IMR-90 (cell line): ENCODE data around the gene IFI27L2. TPM values are rescaled to one million over a fixed set of nuclear protein-coding genes. Genes with fewer than 3 reads are reported as not detected.

Experiments used
- ATAC-seq: fragments of 200-7000 bp; cut with Tn5 transposase; 2 replicates; pipeline ENCODE4 v1.9.1; 2020; ENCODE audit warnings: low read depth, mild to moderate bottlenecking, moderate library complexity
- BruUV-seq: library from RNA; stranded (reverse); fragments of 400-500 nt; replicated peaks from 2 replicates; lab custom pipeline; 2021; lab: Mats Ljungman, UMichigan
- CTCF ChIA-PET: fragments of 300-600 bp; formaldehyde crosslinking; extraction: SDS; loops from one replicate; lab custom pipeline; 2021; ENCODE audit warnings: antibody characterized with exemption; lab: Yijun Ruan, JAX
- POLR2A ChIA-PET: fragments of 300-600 bp; sonication (Branson Sonifier 250); formaldehyde crosslinking; loops from one replicate; lab custom pipeline; 2022; ENCODE audit warnings: antibody characterized with exemption; ENCODE audit not compliant: unreplicated experiment; lab: Charles Lee
- DNase-seq: peaks from one replicate; pipeline ENCODE4 v3.0.0; 2013
- H2AFZ ChIP-seq: replicated peaks from 2 replicates; pipeline ENCODE3; 2013; ENCODE audit warnings: low read length, mild to moderate bottlenecking; ENCODE audit not compliant: poor library complexity
- H2AK5ac ChIP-seq: 2 replicates; pipeline ENCODE4 v1.6.1; 2013; ENCODE audit warnings: low read depth, low read length, inconsistent platforms
- H2AK9ac ChIP-seq: replicated peaks from 2 replicates; pipeline ENCODE3; 2013; ENCODE audit warnings: mild to moderate bottlenecking, low read depth, low read length, moderate library complexity; ENCODE audit not compliant: poor library complexity
- H2BK120ac ChIP-seq: 2 replicates; pipeline ENCODE4 v1.6.1; 2013; ENCODE audit warnings: low read depth, low read length, inconsistent platforms
- H2BK15ac ChIP-seq: 3 replicates; pipeline ENCODE4 v1.6.1; 2013; ENCODE audit warnings: low read depth, low read length, inconsistent platforms
- H2BK20ac ChIP-seq: 2 replicates; pipeline ENCODE4 v1.6.1; 2013; ENCODE audit warnings: low read depth, mild to moderate bottlenecking, inconsistent platforms, low read length, moderate library complexity
- H2BK5ac ChIP-seq: 2 replicates; pipeline ENCODE4 v1.6.1; 2013; ENCODE audit warnings: mild to moderate bottlenecking, low read depth, low read length, inconsistent platforms; ENCODE audit not compliant: poor library complexity, severe bottlenecking
- H3K14ac ChIP-seq: replicated peaks from 2 replicates; pipeline ENCODE4 v1.6.1; 2013; ENCODE audit warnings: low read depth, low read length, inconsistent platforms
- H3K18ac ChIP-seq: 2 replicates; pipeline ENCODE4 v1.6.1; 2013; ENCODE audit warnings: low read depth, low read length, control low read depth
- H3K23ac ChIP-seq: 2 replicates; pipeline ENCODE4 v1.6.1; 2013; ENCODE audit warnings: low read depth, low read length, inconsistent platforms
- H3K27ac ChIP-seq: 2 replicates; pipeline ENCODE4 v1.5.1; 2013; ENCODE audit warnings: mild to moderate bottlenecking, control low read depth, low read length; ENCODE audit not compliant: insufficient read depth
- H3K27me3 ChIP-seq: 2 replicates; pipeline ENCODE4 v1.6.1; 2013; ENCODE audit warnings: low read length; ENCODE audit not compliant: control insufficient read depth, insufficient read depth
- H3K36me3 ChIP-seq: 2 replicates; pipeline ENCODE4 v1.6.1; 2013; ENCODE audit warnings: low read length, mixed read lengths; ENCODE audit not compliant: control insufficient read depth, insufficient read depth
- H3K4ac ChIP-seq: 2 replicates; pipeline ENCODE4 v1.6.1; 2013; ENCODE audit warnings: low read depth, low read length, inconsistent platforms
- H3K4me1 ChIP-seq: 2 replicates; pipeline ENCODE4 v1.6.1; 2013; ENCODE audit warnings: low read length, mixed read lengths; ENCODE audit not compliant: control insufficient read depth, insufficient read depth
- H3K4me2 ChIP-seq: 2 replicates; pipeline ENCODE4 v1.6.1; 2013; ENCODE audit warnings: low read depth, mild to moderate bottlenecking, control low read depth, low read length, moderate library complexity
- H3K4me3 ChIP-seq: 2 replicates; pipeline ENCODE4 v1.5.1; 2013; ENCODE audit warnings: low read depth, mild to moderate bottlenecking, control low read depth, low read length, moderate library complexity; ENCODE audit not compliant: insufficient read depth
- H3K56ac ChIP-seq: 2 replicates; pipeline ENCODE4 v1.6.1; 2013; ENCODE audit warnings: low read length, inconsistent platforms; ENCODE audit not compliant: insufficient read depth; ENCODE audit errors: extremely low read depth
- H3K79me1 ChIP-seq, 2 experiments: 2 replicates each; pipeline ENCODE4 v1.6.1; 2013; ENCODE audit warnings: low read length in 2 of 2, inconsistent platforms in 1 of 2, low read depth in 1 of 2
- H3K9ac ChIP-seq: 2 replicates; pipeline ENCODE4 v1.6.1; 2013; ENCODE audit warnings: low read depth, low read length, control low read depth
- H3K9me1 ChIP-seq: 2 replicates; pipeline ENCODE4 v1.6.1; 2013; ENCODE audit warnings: low read length, inconsistent platforms; ENCODE audit not compliant: insufficient read depth
- H3K9me3 ChIP-seq: 2 replicates; pipeline ENCODE4 v1.6.1; 2013; ENCODE audit warnings: low read length; ENCODE audit not compliant: control insufficient read depth, insufficient read depth
- H4K20me1 ChIP-seq: 2 replicates; pipeline ENCODE4 v1.6.1; 2013; ENCODE audit warnings: low read length, inconsistent platforms; ENCODE audit not compliant: insufficient read depth
- H4K5ac ChIP-seq: 2 replicates; pipeline ENCODE4 v1.6.1; 2013; ENCODE audit warnings: mild to moderate bottlenecking, low read depth, low read length, control low read depth
- H4K8ac ChIP-seq, 2 experiments: 2 replicates each; pipeline ENCODE4 v1.6.1; 2013; ENCODE audit warnings: low read depth in 2 of 2, low read length in 2 of 2, control low read depth in 1 of 2, inconsistent platforms in 1 of 2
- H4K91ac ChIP-seq: 2 replicates; pipeline ENCODE4 v1.6.1; 2013; ENCODE audit warnings: low read depth, low read length, inconsistent platforms; ENCODE audit not compliant: insufficient read depth
- FOS ChIP-seq: fragments of 150-350 bp; IDR thresholded peaks from 2 replicates; pipeline ENCODE4 v1.6.1; 2016; ENCODE audit warnings: low read depth, low read length
- MAFK ChIP-seq: IDR thresholded peaks from 2 replicates; pipeline ENCODE4 v1.6.1; 2012; ENCODE audit warnings: low read depth, low read length, improper control_type of control experiment
- NFE2L2 ChIP-seq: fragments of 150-350 bp; IDR thresholded peaks from 2 replicates; pipeline ENCODE4 v1.6.1; 2016; ENCODE audit warnings: low read depth, mild to moderate bottlenecking, low read length
- RFX5 ChIP-seq: IDR thresholded peaks from 2 replicates; pipeline ENCODE4 v1.8.0; 2012; ENCODE audit warnings: low read depth, mild to moderate bottlenecking, low read length, moderate library complexity
- USF2 ChIP-seq: fragments of 150-350 bp; IDR thresholded peaks from 2 replicates; pipeline ENCODE4 v1.6.1; 2017; ENCODE audit warnings: mild to moderate bottlenecking, antibody characterized with exemption, low read length, low read depth
- WGBS, 2 experiments: methylation state at CpG; one replicate each; pipeline versions ENCODE4 v1.1.5 to v1.1.7; 2013; ENCODE audit warnings: missing lambda C conversion rate in 2 of 2; ENCODE audit not compliant: insufficient read length in 1 of 2; ENCODE audit errors: extremely low coverage in 2 of 2; 5-methylcytosine and 5-hydroxymethylcytosine counted together
- dilution Hi-C: fragments of 300-500 bp; cut with HindIII; formaldehyde crosslinking; loops from one replicate; pipeline ENCODE4 v1.14.3; 2018; ENCODE audit warnings: low sequenced_read_pairs; ENCODE audit not compliant: unreplicated experiment
- in situ Hi-C: fragments of 300-500 bp; cut with MboI; formaldehyde crosslinking; loops from 3 replicates; pipeline ENCODE4 v1.14.3; 2019; ENCODE audit warnings: low sequenced_read_pairs, inconsistent platforms, mixed read lengths
- intact Hi-C: fragments of 100-400 bp; cut with micrococcal nuclease; formaldehyde crosslinking; loops from 2 replicates; pipeline ENCODE4 v1.10.0; 2022
- polyA plus RNA-seq, 3 experiments: library from polyadenylated mRNA; depleted of rRNA; stranded (reverse); fragments of >200 nt; gene quantifications; 2 replicates each; pipeline ENCODE4 v1.2.3, GENCODE V29; 2012; ENCODE audit warnings: low replicate concordance in 1 of 3
- total RNA-seq: library from RNA; depleted of rRNA; stranded (reverse); fragments of >200 nt; gene quantifications from 2 replicates; pipeline ENCODE4 v1.2.3, GENCODE V29; 2012

Gene IFI27L2
- total and polyA plus RNA-seq, 2 of the 4 experiments (the other 2 are of a cell fraction): 43.0 to 187 TPM

GRCh38 chr14:94126800-94127199 lies 2.6 kb downstream of the IFI27L2 start (continued):
- TF ChIP-seq USF2: no peak

- peaks cover 0 to 14% of the 10 kb centered on the region in 2 experiments; a peak in 1 of 4 replicates for H3K79me1 ChIP-seq
- no peak overlapping the region for H2AFZ ChIP-seq
- no peak overlapping the region for H2AK5ac ChIP-seq
- H3K14ac ChIP-seq: no peak overlapping the region
- H2BK120ac ChIP-seq: no peak overlapping the region
- peak overlapping the region; percentile 57 for H2AK9ac ChIP-seq
- POLR2A ChIA-PET: no interaction called here
- H3K4me1 ChIP-seq: peaks cover 13% of the 10 kb centered on the region
- no peak overlapping the region for H2BK20ac ChIP-seq
- H3K36me3 ChIP-seq: peaks cover 12% of the 10 kb centered on the region
- dilution Hi-C loops (no loop called here), intact Hi-C loops (no loop called here), in situ Hi-C loops (no loop called here)
- no peak overlapping the region for H3K4me2 ChIP-seq
- no TSS peak for BruUV-seq
- H3K9ac ChIP-seq: no peak overlapping the region
- no peak overlapping the region for H4K5ac ChIP-seq
- H3K9me3 ChIP-seq: no peaks in the 10 kb centered on the region
- no peak overlapping the region for H3K18ac ChIP-seq
- H3K56ac ChIP-seq: no peak overlapping the region
- H3K9me1 ChIP-seq: peaks cover 10% of the 10 kb centered on the region; the same call in 1 of the 2 replicates
- H4K20me1 ChIP-seq: no peaks in the 10 kb centered on the region
- no peak overlapping the region for H3K4ac ChIP-seq
- H3K23ac ChIP-seq: no peak overlapping the region
- H2BK5ac ChIP-seq: no peak overlapping the region
- no peak overlapping the region for H2BK15ac ChIP-seq
- CTCF ChIA-PET: interaction anchor here (0.6 kb wide), 1 partner anchor 75 kb away, joined by 3 read pairs; no protein-coding TSS in a partner anchor
- no CpG with 5 or more reads among the region's 1 CpG for WGBS, 2 experiments
- no peak for TF ChIP-seq FOS
- no peak for TF ChIP-seq NFE2L2
- TF ChIP-seq RFX5: no peak
- TF ChIP-seq MAFK: no peak
- no peaks in the 10 kb centered on the region for H3K27me3 ChIP-seq
- ATAC-seq (no peak), DNase-seq (no peak)
- no peak overlapping the region for H3K27ac ChIP-seq
- no peak overlapping the region for H3K4me3 ChIP-seq
- no peak overlapping the region for H4K8ac ChIP-seq
- no peak overlapping the region for H4K91ac ChIP-seq
These were observed 3.1 kb downstream of the IFI27L2 start for GRCh38 chr14:94126419-94126677.
